Stimulated activated effector memory CD8-positive, alpha-beta T cell treated with anti-CD3 and anti-CD28 coated beads, Interleukin-12 subunit alpha, Interleukin-12 subunit beta, amount 100 ng/mL, for 72 hours (primary cell): ENCODE results near the gene GALM.
A peak's percentile ranks its signal among the peaks of the same experiment; 100 is the strongest.
"Not testable (repeated sequence)": the region's sequence is repeated elsewhere in the genome, so short reads cannot be mapped to it uniquely, and the experiment has no call there.

ENCODE experiments used
- ATAC-seq: fragments of 150-1000 bp; cut with Tn5 transposase; 2 replicates; pipeline ENCODE4 v1.10.0; 2021
- DNase-seq, 2 donors: peaks; one replicate each; pipeline ENCODE4 v3.0.0; 2021 to 2022; ENCODE audit warnings: low spot score in 2 of 2
- H3K27ac Mint-ChIP-seq: one replicate; pipeline ENCODE4 v1.8.0; 2022; ENCODE audit warnings: mild to moderate bottlenecking, mixed read lengths
- H3K36me3 Mint-ChIP-seq: one replicate; pipeline ENCODE4 v1.8.0; 2022; ENCODE audit warnings: mild to moderate bottlenecking, mixed read lengths
- H3K4me1 Mint-ChIP-seq: one replicate; pipeline ENCODE4 v1.8.0; 2022; ENCODE audit warnings: mixed read lengths
- H3K4me3 Mint-ChIP-seq: one replicate; pipeline ENCODE4 v1.8.0; 2022; ENCODE audit warnings: mild to moderate bottlenecking, mixed read lengths
- H3K9me3 Mint-ChIP-seq: one replicate; pipeline ENCODE4 v1.8.0; 2022; ENCODE audit warnings: mixed read lengths

GALM gene

GRCh38 chr2:38747819-38748218 is 81.9 kb downstream of the GALM start:
- no peak for DNase-seq
- H3K36me3 Mint-ChIP-seq = peaks cover 95% of the 10 kb centered on the region
- H3K9me3 Mint-ChIP-seq = no peaks in the 10 kb centered on the region
- peak overlapping the region; percentile 100 for H3K4me3 Mint-ChIP-seq
- H3K27ac Mint-ChIP-seq = peak overlapping the region; percentile 100
- peaks cover 78% of the 10 kb centered on the region for H3K4me1 Mint-ChIP-seq
- no peak for ATAC-seq

- peak overlapping the region; percentile 100 for H3K4me3 Mint-ChIP-seq
- no peak for DNase-seq
- H3K4me1 Mint-ChIP-seq = peaks cover 78% of the 10 kb centered on the region
- peak overlapping the region; percentile 100 for H3K27ac Mint-ChIP-seq
- no peaks in the 10 kb centered on the region for H3K9me3 Mint-ChIP-seq
- ATAC-seq = no peak
- H3K36me3 Mint-ChIP-seq = peaks cover 89% of the 10 kb centered on the region
These were observed 82.5 kb downstream of the GALM start for GRCh38 chr2:38748391-38748790.

- Mint-ChIP-seq H3K4me3 (peak overlapping the region; percentile 100), H3K4me1 (peaks cover 71% of the 10 kb centered on the region), H3K27ac (peak overlapping the region; percentile 100), H3K9me3 (no peaks in the 10 kb centered on the region), H3K36me3 (peaks cover 81% of the 10 kb centered on the region)
- DNase-seq (no peak), ATAC-seq (peak; percentile 7)
These were observed 83.3 kb downstream of the GALM start for GRCh38 chr2:38748943-38749804.

- peak overlapping the region; percentile 100 for H3K27ac Mint-ChIP-seq
- no peaks in the 10 kb centered on the region for H3K9me3 Mint-ChIP-seq
- DNase-seq (peak in 1 of 2 donors; percentile 41), ATAC-seq (peak; percentile 45)
- peaks cover 71% of the 10 kb centered on the region for H3K36me3 Mint-ChIP-seq
- peak overlapping the region; percentile 100 for H3K4me3 Mint-ChIP-seq
- H3K4me1 Mint-ChIP-seq = peaks cover 63% of the 10 kb centered on the region
These were observed 84.3 kb downstream of the GALM start for GRCh38 chr2:38750011-38750890.

- peak; percentile 86 for ATAC-seq
- Mint-ChIP-seq H3K4me1 (peaks cover 55% of the 10 kb centered on the region), H3K36me3 (peaks cover 63% of the 10 kb centered on the region)
These were observed 85.1 kb downstream of the GALM start, which contains the start of gene SRSF7 for GRCh38 chr2:38750891-38751595. TSS of gene SRSF7 (minus strand) at chr2:38751361. CDS start at chr2:38751256, 105 bp downstream.

GRCh38 chr2:38751596-38752410 is 85.9 kb downstream of the GALM start:
- ATAC-seq = peak; percentile 54
- peaks cover 47% of the 10 kb centered on the region for H3K4me1 Mint-ChIP-seq
- peak overlapping the region; percentile 100 for H3K4me3 Mint-ChIP-seq

More at GRCh38 chr2:38750891-38751595, 85.1 kb downstream of the GALM start, which contains the start of gene SRSF7:
- peak; percentile 96 to 100 for DNase-seq
- H3K4me3 Mint-ChIP-seq = peak within 1 kb of the TSS; percentile 100
- H3K9me3 Mint-ChIP-seq = no peaks in the 10 kb centered on the region
- H3K27ac Mint-ChIP-seq = peak within 1 kb of the TSS; percentile 100

GRCh38 chr2:38754049-38754448 is 88.1 kb downstream of the GALM start:
- DNase-seq = no peak
- no peak for ATAC-seq
- peaks cover 33% of the 10 kb centered on the region for H3K36me3 Mint-ChIP-seq
- H3K27ac Mint-ChIP-seq = peak overlapping the region; percentile 52
- H3K4me1 Mint-ChIP-seq = peaks cover 25% of the 10 kb centered on the region
- H3K9me3 Mint-ChIP-seq = no peaks in the 10 kb centered on the region
- H3K4me3 Mint-ChIP-seq = peak overlapping the region; percentile 51

More at GRCh38 chr2:38751596-38752410, 85.9 kb downstream of the GALM start:
- DNase-seq = no peak
- Mint-ChIP-seq H3K27ac (peak overlapping the region; percentile 100), H3K9me3 (no peaks in the 10 kb centered on the region), H3K36me3 (peaks cover 55% of the 10 kb centered on the region)

GRCh38 chr2:38754506-38754905 is 88.6 kb downstream of the GALM start:
- ATAC-seq (no peak), DNase-seq (no peak)
- Mint-ChIP-seq H3K4me3 (peak overlapping the region; percentile 51), H3K27ac (peak overlapping the region; percentile 52), H3K36me3 (peaks cover 28% of the 10 kb centered on the region), H3K9me3 (no peaks in the 10 kb centered on the region), H3K4me1 (peaks cover 22% of the 10 kb centered on the region)

GRCh38 chr2:38755891-38756290 is 90.0 kb downstream of the GALM start:
- not testable (repeated sequence) for DNase-seq, H3K9me3 Mint-ChIP-seq, H3K27ac Mint-ChIP-seq, H3K4me3 Mint-ChIP-seq, ATAC-seq
- peaks cover 14% of the 10 kb centered on the region for H3K36me3 Mint-ChIP-seq
- peaks cover 14% of the 10 kb centered on the region for H3K4me1 Mint-ChIP-seq

GRCh38 chr2:38763228-38763627 is 97.3 kb downstream of the GALM start:
- Mint-ChIP-seq H3K36me3 (no peaks in the 10 kb centered on the region), H3K4me1 (no peaks in the 10 kb centered on the region), H3K4me3 (no peak overlapping the region), H3K9me3 (no peaks in the 10 kb centered on the region), H3K27ac (no peak overlapping the region)
- DNase-seq (no peak), ATAC-seq (peak; percentile 91)

- ATAC-seq (no peak), DNase-seq (no peak)
- no peaks in the 10 kb centered on the region for H3K4me1 Mint-ChIP-seq
- H3K36me3 Mint-ChIP-seq = no peaks in the 10 kb centered on the region
- no peak overlapping the region for H3K27ac Mint-ChIP-seq
- no peaks in the 10 kb centered on the region for H3K9me3 Mint-ChIP-seq
- H3K4me3 Mint-ChIP-seq = no peak overlapping the region
These were observed 97.8 kb downstream of the GALM start for GRCh38 chr2:38763728-38764127.

- Mint-ChIP-seq H3K4me3 (no peak overlapping the region), H3K27ac (no peak overlapping the region), H3K36me3 (no peaks in the 10 kb centered on the region), H3K4me1 (no peaks in the 10 kb centered on the region), H3K9me3 (no peaks in the 10 kb centered on the region)
- ATAC-seq = no peak
- DNase-seq = no peak
These were observed 99.2 kb downstream of the GALM start for GRCh38 chr2:38765149-38765548.

GRCh38 chr2:38765551-38765950 is 99.6 kb downstream of the GALM start:
- no peaks in the 10 kb centered on the region for H3K4me1 Mint-ChIP-seq
- no peak overlapping the region for H3K4me3 Mint-ChIP-seq
- no peaks in the 10 kb centered on the region for H3K9me3 Mint-ChIP-seq
- DNase-seq = no peak
- H3K27ac Mint-ChIP-seq = no peak overlapping the region
- no peak for ATAC-seq
- no peaks in the 10 kb centered on the region for H3K36me3 Mint-ChIP-seq

GRCh38 chr2:38771632-38772031 is 105.7 kb downstream of the GALM start:
- DNase-seq (no peak), ATAC-seq (no peak)
- Mint-ChIP-seq H3K4me3 (no peak overlapping the region), H3K4me1 (no peaks in the 10 kb centered on the region), H3K9me3 (no peaks in the 10 kb centered on the region), H3K27ac (no peak overlapping the region), H3K36me3 (no peaks in the 10 kb centered on the region)
